Effector memory CD8-positive, alpha-beta T cell (primary cell): Measurements from ENCODE around the gene TLCD3B.
A peak's percentile ranks its signal among the peaks of the same experiment; 100 is the strongest.

Experiments
- ATAC-seq: fragments of 150-1000 bp; cut with Tn5 transposase; replicated peaks from 2 replicates; pipeline ENCODE4 v1.10.0; 2021; ENCODE audit warnings: mild to moderate bottlenecking, moderate library complexity
- DNase-seq, 3 experiments: peaks; one replicate each; pipeline ENCODE4 v3.0.0; 2021
- H3K27ac Mint-ChIP-seq, 2 donors: one replicate each; pipeline ENCODE4 v1.8.0; 2022; ENCODE audit warnings: mild to moderate bottlenecking in 2 of 2, mixed read lengths in 2 of 2, moderate library complexity in 2 of 2
- H3K27me3 Mint-ChIP-seq, 2 donors: one replicate each; pipeline ENCODE4 v1.8.0; 2022; ENCODE audit warnings: mixed read lengths in 2 of 2
- H3K36me3 Mint-ChIP-seq: one replicate; pipeline ENCODE4 v1.8.0; 2022; ENCODE audit warnings: mild to moderate bottlenecking, moderate library complexity, mixed read lengths; ENCODE audit not compliant: insufficient read depth
- H3K4me1 Mint-ChIP-seq, 2 donors: one replicate each; pipeline ENCODE4 v1.8.0; 2022; ENCODE audit warnings: low read depth in 2 of 2, mixed read lengths in 2 of 2
- H3K4me3 Mint-ChIP-seq, 2 donors: one replicate each; pipeline ENCODE4 v1.8.0; 2022; ENCODE audit warnings: mild to moderate bottlenecking in 2 of 2, mixed read lengths in 2 of 2, moderate library complexity in 2 of 2
- H3K9me3 Mint-ChIP-seq, 2 donors: one replicate each; pipeline ENCODE4 v1.8.0; 2022; ENCODE audit warnings: mixed read lengths in 2 of 2

Gene TLCD3B

DNA sequence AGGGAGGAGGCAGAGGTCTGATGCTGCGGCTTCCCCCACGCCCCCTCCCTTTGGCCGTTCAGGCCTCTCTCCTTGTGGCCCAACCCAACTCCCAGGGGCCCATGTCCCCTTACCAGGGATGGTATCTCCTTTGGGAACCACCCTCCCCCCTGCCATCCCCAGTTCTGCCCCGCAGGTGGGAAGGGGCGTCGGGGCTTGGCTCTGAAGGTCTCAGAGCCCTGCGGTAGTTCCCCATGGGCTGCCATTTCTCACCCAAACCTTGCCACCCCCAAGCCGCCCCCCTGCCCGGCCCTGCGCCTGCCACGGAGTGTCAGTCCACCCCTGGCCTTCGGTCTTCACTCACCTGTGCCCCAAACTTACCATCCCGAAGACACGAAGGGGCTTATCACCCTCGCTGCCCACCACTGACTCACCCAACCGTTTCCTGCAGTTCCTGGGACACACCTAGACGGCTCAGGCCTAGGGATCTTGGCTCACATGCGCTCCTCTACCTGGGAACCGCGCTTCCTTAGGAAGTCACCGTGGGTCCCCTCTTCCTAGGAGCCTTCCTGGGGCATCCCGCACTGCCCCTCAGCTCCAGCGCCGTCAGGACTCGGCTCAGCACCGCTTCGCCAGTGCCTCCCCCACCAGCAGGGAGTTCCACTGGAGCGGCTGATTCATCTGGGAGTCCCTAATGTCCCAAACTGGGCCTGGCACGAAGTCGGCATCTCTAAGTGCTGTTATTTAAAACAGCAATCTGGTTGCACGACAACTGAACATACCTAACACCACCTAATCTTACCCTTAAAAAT lies 19.2 kb downstream of the TLCD3B start:
- Mint-ChIP-seq H3K27ac (no peak overlapping the region), H3K9me3 (no peaks in the 10 kb centered on the region), H3K4me1 (peaks cover 11 to 14% of the 10 kb centered on the region in 2 donors), H3K36me3 (peaks cover 4% of the 10 kb centered on the region), H3K4me3 (peak overlapping the region; percentile 77 to 85), H3K27me3 (peaks cover 29 to 51% of the 10 kb centered on the region in 2 donors)
- no peak for ATAC-seq
- DNase-seq = no peak

DNA sequence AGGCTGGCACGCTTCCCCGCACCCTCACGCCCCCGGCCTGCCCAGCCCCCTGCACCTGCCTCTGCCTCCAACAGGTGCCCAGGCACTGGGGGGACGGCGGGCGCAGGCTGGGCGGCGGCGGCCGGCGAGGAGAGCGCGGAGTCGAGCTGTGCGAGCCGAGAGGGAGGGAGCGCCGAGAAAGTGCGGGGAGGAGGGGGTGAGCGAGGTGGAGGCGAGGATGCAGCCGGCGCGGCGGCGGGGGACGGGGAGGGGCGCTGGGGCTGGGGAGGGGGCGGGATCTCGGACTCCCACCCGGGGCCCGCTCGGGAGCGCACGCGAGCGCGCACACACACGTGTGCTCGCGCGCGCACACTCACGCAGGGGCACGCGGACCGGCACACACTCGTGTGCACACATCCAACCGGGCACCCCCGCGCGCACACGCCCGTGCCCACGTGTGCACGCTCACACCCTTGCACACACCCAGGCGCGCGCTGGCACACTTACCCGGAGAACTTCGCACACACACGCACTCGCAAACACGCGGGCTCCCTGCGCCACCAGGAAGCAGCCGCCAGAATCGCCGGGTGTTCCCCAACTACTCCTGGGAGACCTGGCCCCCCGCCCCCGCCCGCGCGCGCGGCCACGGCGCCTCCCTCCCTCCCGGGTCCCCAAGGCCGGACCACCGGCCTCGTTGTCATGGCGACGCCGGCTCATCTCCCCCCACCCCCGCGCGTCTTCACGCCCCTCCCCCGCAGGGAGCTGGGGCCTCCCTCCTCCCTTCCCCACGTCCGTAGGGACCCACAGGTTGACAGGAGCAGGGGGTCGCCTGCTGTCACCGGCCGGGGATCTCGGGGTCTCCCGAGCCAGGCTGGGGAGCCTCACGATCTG lies 20.0 kb downstream of the TLCD3B start, which contains the start of gene DOC2A:
DOC2A (minus strand) TSS at position 184 of the 870 bp plus-strand sequence. CDS start 805 bp downstream, outside the sequence.
- H3K27me3 Mint-ChIP-seq = peaks cover 29 to 45% of the 10 kb centered on the region in 2 donors
- DNase-seq = no peak
- no peak within 1 kb of the TSS for H3K27ac Mint-ChIP-seq
- peak; percentile 79 for ATAC-seq
- no peaks in the 10 kb centered on the region for H3K9me3 Mint-ChIP-seq
- peak within 1 kb of the TSS; percentile 77 to 85 for H3K4me3 Mint-ChIP-seq
- peaks cover 4% of the 10 kb centered on the region for H3K36me3 Mint-ChIP-seq
- peaks cover 11 to 14% of the 10 kb centered on the region in 2 donors for H3K4me1 Mint-ChIP-seq

DNA sequence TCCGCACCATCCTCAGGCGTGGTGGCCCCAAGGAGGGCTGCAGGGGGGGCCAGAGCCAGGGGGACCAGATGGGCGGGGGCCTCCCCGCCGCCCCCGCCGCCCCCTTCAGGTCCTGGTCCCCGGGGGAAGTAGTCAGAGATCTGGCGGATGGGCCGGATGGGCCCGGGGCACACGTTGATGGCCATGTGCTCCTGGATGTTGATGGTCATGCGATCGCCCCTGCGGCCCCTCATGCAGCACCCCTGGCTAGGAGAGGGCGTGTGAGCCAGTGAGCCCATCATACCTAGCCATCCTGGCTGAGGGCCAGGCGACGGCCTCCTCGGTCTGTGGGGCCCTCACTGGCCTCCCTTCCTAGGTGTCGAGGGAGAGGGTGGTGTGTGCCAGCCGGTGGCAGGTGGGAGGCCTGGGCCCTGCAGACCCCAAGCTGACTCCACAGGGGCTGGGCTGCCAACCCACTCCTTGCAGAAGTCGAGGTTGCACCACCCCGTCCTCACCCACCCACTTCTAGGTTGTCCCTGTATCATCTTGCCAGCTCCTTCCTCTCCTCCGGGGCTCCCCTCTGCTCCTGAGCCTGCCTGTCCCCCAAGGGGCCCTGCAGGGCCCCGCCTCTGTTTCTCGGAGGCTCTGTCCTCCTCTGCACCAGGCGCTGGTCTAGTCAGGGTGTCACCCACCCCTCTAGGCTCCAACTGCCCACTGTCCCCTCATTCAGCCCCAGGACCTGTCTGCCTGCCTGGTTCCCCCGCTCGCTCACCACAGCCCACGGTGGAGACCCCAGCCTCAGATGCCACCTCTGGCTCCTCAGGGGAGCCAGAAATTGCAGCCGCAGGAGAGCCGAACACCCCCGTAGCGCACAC lies 20.9 kb downstream of the TLCD3B start:
- peaks cover 29 to 45% of the 10 kb centered on the region in 2 donors for H3K27me3 Mint-ChIP-seq
- no peak for DNase-seq
- H3K9me3 Mint-ChIP-seq = no peaks in the 10 kb centered on the region
- no peak overlapping the region for H3K27ac Mint-ChIP-seq
- H3K4me1 Mint-ChIP-seq = peaks cover 11 to 14% of the 10 kb centered on the region in 2 donors
- peaks cover 7% of the 10 kb centered on the region for H3K36me3 Mint-ChIP-seq
- ATAC-seq = peak; percentile 16
- H3K4me3 Mint-ChIP-seq = peak overlapping the region; percentile 77 to 85

DNA sequence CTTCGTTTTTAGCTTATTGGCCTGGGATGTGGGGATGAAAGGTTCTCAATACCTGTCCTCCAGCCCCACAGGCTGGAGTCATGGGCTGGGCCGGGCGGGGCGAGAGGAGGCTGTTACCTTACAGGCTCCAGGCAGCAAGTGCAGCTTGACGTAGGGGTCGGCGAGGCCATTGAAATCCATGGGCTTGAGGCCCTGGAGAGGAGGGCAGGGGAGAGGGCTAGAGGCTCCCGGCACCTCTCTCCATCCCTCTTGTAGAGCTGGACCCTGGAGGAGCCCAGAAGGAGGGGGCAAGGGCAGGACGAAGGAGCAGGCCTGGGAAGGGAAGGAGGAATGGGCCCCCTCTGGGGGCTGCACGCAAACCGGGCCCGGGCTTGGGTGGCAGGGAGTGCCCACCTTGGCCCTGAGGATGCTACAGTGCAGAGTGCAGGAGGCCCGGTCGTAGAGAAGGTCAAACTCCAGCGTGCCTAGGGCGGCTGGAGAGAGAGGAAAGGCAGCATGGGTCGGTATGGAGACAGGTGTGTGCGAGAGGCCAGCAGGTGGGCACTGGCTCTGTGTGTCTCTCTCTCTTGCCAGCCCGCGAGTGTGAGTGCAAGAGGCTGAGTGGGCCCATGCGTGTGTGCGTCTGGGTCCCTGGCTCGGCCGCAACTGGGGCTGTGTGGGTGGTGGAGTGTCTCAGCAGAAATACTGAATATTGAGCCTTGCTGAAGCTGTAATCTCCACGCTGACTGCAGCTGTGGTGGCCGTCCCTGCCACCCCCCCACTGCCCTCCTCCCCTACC lies 21.8 kb downstream of the TLCD3B start:
- H3K27ac Mint-ChIP-seq = no peak overlapping the region
- no peak for DNase-seq
- ATAC-seq = no peak
- peaks cover 7% of the 10 kb centered on the region for H3K36me3 Mint-ChIP-seq
- H3K4me1 Mint-ChIP-seq = peaks cover 13 to 14% of the 10 kb centered on the region in 2 donors
- H3K4me3 Mint-ChIP-seq = peak overlapping the region; percentile 27 to 38
- peaks cover 29 to 45% of the 10 kb centered on the region in 2 donors for H3K27me3 Mint-ChIP-seq
- H3K9me3 Mint-ChIP-seq = no peaks in the 10 kb centered on the region

DNA sequence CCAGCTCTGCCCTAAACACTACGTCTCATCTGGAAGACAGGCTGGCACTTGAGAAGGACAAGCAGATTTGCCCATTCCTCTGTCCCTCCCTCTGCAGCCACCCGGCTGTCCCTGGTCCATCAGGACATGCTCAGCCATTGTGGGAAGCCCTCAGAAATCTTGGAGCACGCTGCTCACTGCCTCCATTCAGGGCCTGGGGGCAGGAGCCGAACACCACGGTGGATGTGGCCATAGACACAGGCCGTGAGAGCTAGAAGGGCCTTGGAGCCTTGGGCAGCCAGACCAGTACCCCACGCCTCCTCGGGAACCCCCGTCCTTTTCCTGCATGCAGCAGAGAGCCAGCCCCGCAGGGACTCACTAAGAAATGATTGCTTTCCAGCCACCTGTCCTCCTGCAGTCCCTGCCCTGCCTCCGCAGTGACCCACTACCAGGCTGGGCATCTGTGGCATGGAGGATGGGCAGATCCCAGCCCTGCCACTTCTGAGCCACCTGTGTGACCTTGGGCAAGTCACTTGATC lies 23.6 kb downstream of the TLCD3B start:
- H3K36me3 Mint-ChIP-seq = peaks cover 7% of the 10 kb centered on the region
- H3K9me3 Mint-ChIP-seq = no peaks in the 10 kb centered on the region
- no peak overlapping the region for H3K4me3 Mint-ChIP-seq
- peaks cover 29 to 45% of the 10 kb centered on the region in 2 donors for H3K27me3 Mint-ChIP-seq
- ATAC-seq (no peak), DNase-seq (no peak)
- H3K4me1 Mint-ChIP-seq = peaks cover 17 to 18% of the 10 kb centered on the region in 2 donors
- H3K27ac Mint-ChIP-seq = no peak overlapping the region

DNA sequence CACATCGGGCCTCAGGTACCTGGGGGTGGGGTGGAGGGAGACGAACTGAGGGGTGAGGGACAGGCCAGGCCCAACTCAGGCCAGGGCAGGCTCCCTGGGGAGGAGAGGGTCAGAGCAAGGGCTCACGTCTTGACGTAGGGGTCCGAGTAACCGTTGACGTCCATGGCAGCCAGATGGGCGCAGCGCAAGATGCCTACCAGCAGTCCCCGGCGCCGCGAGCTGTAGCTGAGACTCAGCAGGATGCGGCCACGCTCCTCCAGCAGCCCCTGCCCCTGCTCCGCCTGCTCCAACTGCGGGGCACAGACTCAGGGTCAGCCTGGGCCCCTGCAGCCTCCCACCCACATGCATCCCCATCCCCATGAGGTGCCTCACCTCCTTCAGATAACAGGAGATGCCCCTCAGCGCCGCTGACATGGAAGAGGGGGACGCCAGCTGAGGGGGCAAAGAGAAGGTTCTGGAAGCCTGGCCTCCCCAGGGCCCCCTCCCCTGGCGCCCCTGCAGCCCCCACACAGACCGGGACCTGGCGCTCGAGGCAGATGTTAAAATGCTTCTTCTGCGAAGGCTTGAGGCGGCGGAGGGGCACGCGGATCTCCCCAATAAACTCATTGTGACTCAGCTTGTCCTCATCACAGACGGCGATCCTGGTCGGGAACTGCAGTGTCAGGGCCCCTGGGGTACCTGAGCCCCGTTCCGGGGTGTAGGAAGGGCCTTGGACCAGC lies 24.3 kb downstream of the TLCD3B start:
- DNase-seq (no peak), ATAC-seq (no peak)
- Mint-ChIP-seq H3K9me3 (no peaks in the 10 kb centered on the region), H3K4me3 (no peak overlapping the region), H3K36me3 (peaks cover 7% of the 10 kb centered on the region), H3K4me1 (peaks cover 15 to 18% of the 10 kb centered on the region in 2 donors), H3K27me3 (peaks cover 24 to 39% of the 10 kb centered on the region in 2 donors), H3K27ac (no peak overlapping the region)

DNA sequence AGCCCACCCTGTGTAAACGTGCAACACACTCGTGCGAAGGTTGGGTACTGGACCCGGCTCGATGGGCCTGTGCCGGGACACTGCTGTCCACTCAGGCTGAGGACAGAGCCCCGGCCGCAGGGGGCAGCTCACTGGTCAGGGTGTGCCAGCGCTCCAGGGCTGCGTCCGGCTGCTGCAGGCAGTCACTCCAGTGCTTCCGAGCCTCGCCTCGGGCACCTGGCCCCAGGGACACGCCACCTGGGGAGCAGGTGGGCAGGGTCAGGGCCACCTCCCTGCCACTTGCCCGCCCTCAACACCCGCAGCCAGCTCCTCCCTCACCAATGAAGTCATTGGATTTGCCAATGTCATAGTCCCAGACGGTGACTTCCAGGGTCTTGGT lies 25.0 kb downstream of the TLCD3B start:
- no peak for ATAC-seq
- H3K27ac Mint-ChIP-seq = no peak overlapping the region
- peaks cover 14 to 16% of the 10 kb centered on the region in 2 donors for H3K4me1 Mint-ChIP-seq
- H3K4me3 Mint-ChIP-seq = no peak overlapping the region
- peaks cover 7% of the 10 kb centered on the region for H3K36me3 Mint-ChIP-seq
- H3K27me3 Mint-ChIP-seq = peaks cover 20 to 34% of the 10 kb centered on the region in 2 donors
- no peaks in the 10 kb centered on the region for H3K9me3 Mint-ChIP-seq
- no peak for DNase-seq

DNA sequence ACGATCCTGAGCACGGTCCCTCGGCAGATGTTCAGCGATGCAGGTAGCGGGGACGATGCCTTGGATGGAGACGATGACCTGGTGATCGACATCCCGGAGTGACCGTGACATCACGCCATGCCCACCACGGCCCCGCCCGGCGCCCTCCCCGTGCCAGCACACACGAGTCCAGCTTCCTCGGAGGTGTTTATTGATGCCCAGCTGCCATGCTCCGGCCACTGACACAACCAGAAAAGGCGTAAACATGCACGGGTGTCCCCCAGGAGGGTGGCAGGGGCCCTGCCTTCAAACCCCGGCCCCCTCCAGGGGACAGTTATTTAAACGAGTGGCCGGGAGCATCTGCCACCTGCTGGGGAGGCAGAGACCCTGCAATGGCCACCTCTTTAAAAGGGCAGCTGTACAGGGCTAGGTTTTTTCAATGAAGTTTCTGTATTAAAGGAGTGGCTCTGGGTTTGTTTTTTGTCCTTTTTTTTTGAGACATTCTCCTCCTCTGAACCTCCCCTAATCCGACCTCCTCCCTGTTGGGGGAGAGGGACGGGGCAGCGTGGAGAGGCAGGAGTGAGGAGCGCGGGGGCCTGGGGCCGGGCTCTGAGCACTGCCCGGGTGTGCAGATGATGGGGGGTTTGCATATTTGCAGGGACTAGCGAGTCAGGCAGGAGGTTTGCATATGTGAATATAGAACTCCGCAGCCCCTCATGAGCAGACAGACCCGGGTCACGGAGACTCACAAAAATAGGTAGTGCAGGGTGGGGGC lies 25.6 kb downstream of the TLCD3B start:
- H3K27me3 Mint-ChIP-seq = peaks cover 18 to 30% of the 10 kb centered on the region in 2 donors
- ATAC-seq (peak; percentile 76), DNase-seq (peak; percentile 27 to 33 (median 33))
- H3K4me3 Mint-ChIP-seq = no peak overlapping the region
- peaks cover 6% of the 10 kb centered on the region for H3K36me3 Mint-ChIP-seq
- H3K27ac Mint-ChIP-seq = no peak overlapping the region
- no peaks in the 10 kb centered on the region for H3K9me3 Mint-ChIP-seq
- H3K4me1 Mint-ChIP-seq = peaks cover 14 to 15% of the 10 kb centered on the region in 2 donors

DNA sequence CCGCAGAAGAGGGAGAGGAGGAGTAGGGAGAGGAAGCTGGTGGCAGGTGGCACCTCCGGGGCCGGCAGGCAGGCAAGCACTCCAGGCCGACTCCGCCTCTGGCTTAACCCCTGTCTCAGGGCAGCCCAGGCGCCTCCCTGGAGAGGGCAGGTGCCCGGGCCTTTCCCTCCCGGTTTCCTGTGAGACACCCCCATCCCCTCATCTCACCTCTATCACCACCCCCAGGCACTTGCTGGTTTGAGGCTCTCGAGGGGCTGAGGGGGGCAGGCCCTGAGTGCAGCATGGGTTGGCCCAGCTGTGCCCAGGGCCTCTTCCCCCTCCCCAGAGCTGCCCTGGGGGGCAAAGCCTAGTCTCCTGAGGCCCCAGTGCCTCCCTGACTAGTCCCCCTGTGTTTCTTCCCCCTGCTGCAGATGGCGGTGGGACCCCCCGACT lies 26.2 kb downstream of the TLCD3B start:
- H3K4me1 Mint-ChIP-seq = peaks cover 10% of the 10 kb centered on the region in 2 donors
- H3K36me3 Mint-ChIP-seq = peaks cover 3% of the 10 kb centered on the region
- DNase-seq = no peak
- ATAC-seq = no peak
- no peak overlapping the region for H3K27ac Mint-ChIP-seq
- H3K4me3 Mint-ChIP-seq = no peak overlapping the region
- H3K9me3 Mint-ChIP-seq = no peaks in the 10 kb centered on the region
- peaks cover 12 to 23% of the 10 kb centered on the region in 2 donors for H3K27me3 Mint-ChIP-seq

DNA sequence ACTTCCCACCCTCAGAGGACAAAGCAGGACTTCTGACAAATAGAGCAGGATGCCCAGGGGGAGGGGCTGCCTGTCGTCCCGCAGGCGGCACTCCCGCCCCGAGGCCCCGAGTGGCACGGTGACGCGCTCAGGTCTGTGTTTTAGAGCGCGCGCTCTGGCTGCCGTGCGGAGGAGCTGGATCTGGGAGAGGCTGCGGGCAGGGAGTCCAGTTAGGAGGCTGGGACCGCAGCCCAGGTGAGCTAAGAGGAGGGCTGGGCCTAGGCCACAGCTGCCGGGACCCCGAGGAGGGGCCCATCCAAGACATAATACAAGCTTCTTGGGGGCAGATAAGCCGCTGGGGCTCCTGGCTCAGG lies 26.7 kb downstream of the TLCD3B start:
- H3K4me1 Mint-ChIP-seq = peaks cover 10 to 13% of the 10 kb centered on the region in 2 donors
- no peak for ATAC-seq
- no peak for DNase-seq
- no peak overlapping the region for H3K4me3 Mint-ChIP-seq
- no peaks in the 10 kb centered on the region for H3K9me3 Mint-ChIP-seq
- peaks cover 3% of the 10 kb centered on the region for H3K36me3 Mint-ChIP-seq
- peaks cover 10 to 19% of the 10 kb centered on the region in 2 donors for H3K27me3 Mint-ChIP-seq
- peak overlapping the region in 1 of 2 donors; percentile 31 for H3K27ac Mint-ChIP-seq

DNA sequence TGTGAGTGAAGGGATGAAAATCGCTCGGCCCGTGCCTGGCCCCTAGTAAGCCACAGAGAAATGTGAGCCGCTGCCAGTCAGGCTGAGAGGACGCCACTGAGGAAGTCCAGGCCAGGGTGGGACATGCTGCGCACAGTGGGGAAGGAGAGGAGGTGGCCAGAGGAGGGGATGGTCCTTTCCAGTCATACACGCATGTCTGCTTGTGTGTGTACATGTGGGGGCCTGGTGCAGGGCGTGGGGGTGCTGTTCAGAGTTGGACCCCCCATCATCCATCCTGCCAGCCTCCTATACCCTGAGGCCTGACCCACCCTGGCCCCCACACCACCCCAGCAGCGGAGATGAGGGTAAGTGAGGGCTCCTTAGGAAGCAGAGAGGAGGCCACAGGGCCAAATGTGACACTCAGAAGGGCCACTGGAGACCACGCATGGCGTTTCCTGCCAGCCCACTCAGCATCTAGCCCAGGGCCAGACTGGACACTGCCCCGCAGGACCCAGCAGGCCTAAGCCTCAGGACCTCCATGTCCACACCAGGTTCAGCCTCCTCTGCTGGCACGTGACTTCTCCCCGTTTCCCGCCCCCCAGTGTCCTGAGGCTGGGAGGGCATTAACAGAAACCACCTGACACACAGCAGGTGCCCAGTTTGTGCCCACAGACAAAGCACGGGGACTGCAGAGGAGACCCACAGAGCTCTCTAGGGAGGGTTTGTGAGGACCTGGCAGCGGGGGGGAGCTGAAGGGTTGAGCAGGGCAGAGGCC lies 27.2 kb downstream of the TLCD3B start:
- DNase-seq = no peak
- Mint-ChIP-seq H3K27ac (peak overlapping the region in 1 of 2 donors; percentile 31), H3K4me1 (peaks cover 12 to 15% of the 10 kb centered on the region in 2 donors), H3K4me3 (no peak overlapping the region), H3K9me3 (no peaks in the 10 kb centered on the region), H3K36me3 (peaks cover 4% of the 10 kb centered on the region), H3K27me3 (peaks cover 6 to 13% of the 10 kb centered on the region in 2 donors)
- ATAC-seq = no peak
